Suprapubic skin (tissue), 3 donors: ENCODE measurements around the gene CASKIN1.

Source experiments
- CTCF ChIP-seq, 2 donors: fragments of 200-600 bp in 1 of 2; fragments of 450-650 bp in 1 of 2; sonication (generic) in 1 of 2; IDR thresholded peaks; one replicate each; pipeline ENCODE4 v1.5.1; 2016 to 2019; ENCODE audit warnings: antibody characterized with exemption in 2 of 2, mild to moderate bottlenecking in 1 of 2, moderate library complexity in 1 of 2
- POLR2A ChIP-seq, 2 donors: fragments of 450-650 bp; IDR thresholded peaks; one replicate each; pipeline ENCODE4 v1.6.1; 2017; ENCODE audit warnings: antibody characterized with exemption in 2 of 2, mild to moderate bottlenecking in 2 of 2, moderate library complexity in 2 of 2

- no peak for TF ChIP-seq POLR2A (IDR thresholded peaks at IDR 0.05)
- no peak for TF ChIP-seq CTCF (IDR thresholded peaks at IDR 0.05)
These were observed 863 bp downstream of the CASKIN1 start for GRCh38 chr16:2195322-2196161.
